Measurements from ENCODE around the gene HLA-A.

DNA sequence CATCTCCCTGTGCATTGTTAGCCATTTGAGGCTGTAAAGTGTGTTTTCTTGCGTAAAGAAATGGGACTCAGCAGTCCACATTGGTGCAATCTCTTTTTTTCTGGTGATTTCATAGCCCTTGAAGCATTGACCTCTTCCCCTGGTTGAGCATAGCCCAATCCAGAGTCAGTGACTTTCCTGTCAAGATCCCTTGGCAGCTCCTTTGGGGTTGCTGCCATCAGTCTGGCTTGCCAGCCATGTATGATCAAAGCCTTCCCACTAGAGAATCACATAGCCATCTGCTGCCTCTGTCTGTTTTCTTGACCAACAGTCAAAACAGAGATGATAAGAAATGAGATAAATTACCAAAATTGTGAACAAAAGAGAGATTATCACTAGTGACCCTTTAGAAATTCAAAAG is 19.6 kb downstream of the HLA-A start:
- TF ChIP-seq POLR2A (IDR thresholded peaks at IDR 0.05; ENCODE audit: low read length) (no peak), GATA1 (IDR thresholded peaks at IDR 0.05; ENCODE audit: low read depth, low read length) (no peak)
